NT2/D1 (cell line): ENCODE data around the gene FLNC.
A peak's percentile ranks its signal among the peaks of the same experiment; 100 is the strongest.

Source experiments
- DNase-seq: peaks from one replicate; pipeline ENCODE4 v3.0.0-alpha.2; 2011; ENCODE audit warnings: low read depth, low spot score
- H3K27me3 ChIP-seq: 2 replicates; pipeline ENCODE4 v1.6.0; 2011; ENCODE audit warnings: mild to moderate bottlenecking; ENCODE audit not compliant: insufficient read length, insufficient read depth
- H3K36me3 ChIP-seq: 2 replicates; pipeline ENCODE4 v1.6.1; 2011; ENCODE audit warnings: mild to moderate bottlenecking, low read length, mixed read lengths; ENCODE audit not compliant: insufficient read depth, insufficient read length
- H3K4me1 ChIP-seq: 2 replicates; pipeline ENCODE4 v1.5.1; 2011; ENCODE audit not compliant: insufficient read depth, insufficient read length
- H3K4me3 ChIP-seq: 2 replicates; pipeline ENCODE4 v1.5.1; 2011; ENCODE audit warnings: low read depth; ENCODE audit not compliant: insufficient read length
- H3K9ac ChIP-seq: 2 replicates; pipeline ENCODE4 v1.6.0; 2011; ENCODE audit warnings: low read depth; ENCODE audit not compliant: insufficient read length
- H3K9me3 ChIP-seq: 2 replicates; pipeline ENCODE4 v1.5.1; 2011; ENCODE audit warnings: mild to moderate bottlenecking, low read length; ENCODE audit not compliant: insufficient read depth
- SUZ12 ChIP-seq: IDR thresholded peaks from 2 replicates; pipeline ENCODE4 v1.6.1; 2011; ENCODE audit not compliant: insufficient read length, insufficient read depth; ENCODE audit errors: extremely low read depth
- YY1 ChIP-seq: IDR thresholded peaks from 2 replicates; pipeline ENCODE4 v1.6.1; 2011; ENCODE audit not compliant: insufficient read length, insufficient read depth
- ZNF274 ChIP-seq: IDR thresholded peaks from 2 replicates; pipeline ENCODE4 v1.6.1; 2011; ENCODE audit warnings: mild to moderate bottlenecking, low read depth, low read length

Gene FLNC

DNA sequence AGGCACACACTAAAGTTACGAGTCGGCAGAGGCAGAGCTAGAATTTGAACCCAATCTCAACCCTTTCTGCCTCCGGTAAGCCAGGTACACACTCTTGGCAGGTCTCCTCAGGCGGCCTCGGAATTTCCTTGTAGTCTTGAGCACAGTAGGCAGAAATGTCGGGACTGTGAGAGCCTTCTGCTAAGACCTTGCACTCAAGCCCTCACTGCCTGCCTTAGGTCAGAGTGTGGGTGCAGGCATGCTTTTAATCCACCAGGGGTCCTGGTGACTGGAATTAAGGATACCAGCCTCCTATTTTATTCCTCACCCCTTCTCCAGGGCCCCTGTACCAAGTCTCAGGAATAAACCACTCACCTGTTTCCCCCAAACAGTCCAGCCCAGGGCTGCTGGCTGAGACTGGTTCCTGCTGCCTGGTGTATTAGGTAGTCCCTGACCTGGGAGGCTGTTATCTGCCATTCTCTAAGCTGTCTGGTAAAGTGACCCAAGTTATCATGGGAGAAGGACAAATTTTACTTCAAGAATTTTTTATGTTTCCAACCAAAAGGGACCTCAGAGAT, 33.3 kb downstream of the FLNC start:
- Histone ChIP-seq H3K27me3 (peaks cover 8% of the 10 kb centered on the region), H3K36me3 (peaks cover 34% of the 10 kb centered on the region), H3K9me3 (no peaks in the 10 kb centered on the region), H3K9ac (peak overlapping the region; percentile 93), H3K4me1 (peaks cover 19% of the 10 kb centered on the region), H3K4me3 (peak overlapping the region; percentile 78)
- DNase-seq = peak; percentile 60
- TF ChIP-seq ZNF274 = no peak
- TF ChIP-seq SUZ12 = no peak
- no peak for TF ChIP-seq YY1

- TF ChIP-seq ZNF274 (no peak), SUZ12 (no peak), YY1 (no peak)
- Histone ChIP-seq H3K36me3 (peaks cover 21% of the 10 kb centered on the region), H3K4me3 (no peak overlapping the region), H3K9me3 (no peaks in the 10 kb centered on the region), H3K27me3 (peaks cover 19% of the 10 kb centered on the region), H3K4me1 (peaks cover 16% of the 10 kb centered on the region), H3K9ac (no peak overlapping the region)
- DNase-seq = no peak
Measured at GRCh38 chr7:128865303-128865702, 35.1 kb downstream of the FLNC start.

GRCh38 chr7:128865996-128866877, 36.0 kb downstream of the FLNC start:
- H3K27me3 ChIP-seq = peaks cover 28% of the 10 kb centered on the region
- no peak overlapping the region for H3K4me3 ChIP-seq
- no peak overlapping the region for H3K9ac ChIP-seq
- no peak for DNase-seq
- H3K36me3 ChIP-seq = peaks cover 17% of the 10 kb centered on the region
- H3K9me3 ChIP-seq = no peaks in the 10 kb centered on the region
- peaks cover 15% of the 10 kb centered on the region for H3K4me1 ChIP-seq
- TF ChIP-seq ZNF274 (no peak), SUZ12 (no peak), YY1 (no peak)

DNA sequence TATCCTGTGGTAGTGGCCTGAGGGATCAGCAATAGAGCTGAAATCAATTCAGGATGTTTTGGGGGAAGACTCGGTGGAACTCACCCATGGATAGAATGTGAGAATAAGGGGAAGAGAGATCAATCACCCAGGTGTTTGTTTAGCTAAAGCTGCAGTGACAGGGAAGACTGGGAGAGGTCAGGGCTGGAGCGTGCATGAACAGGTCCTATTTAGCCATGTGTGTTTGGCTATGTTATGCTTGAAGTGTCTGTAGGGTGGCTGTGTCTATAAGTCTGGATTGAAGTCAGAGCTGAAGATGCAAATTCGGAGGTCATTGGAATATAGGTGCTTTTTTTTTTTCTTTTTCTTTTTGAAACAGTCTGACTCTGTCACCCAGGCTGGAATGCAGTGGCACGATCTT, 37.0 kb downstream of the FLNC start:
- TF ChIP-seq YY1 (no peak), SUZ12 (no peak), ZNF274 (no peak)
- Histone ChIP-seq H3K36me3 (peaks cover 17% of the 10 kb centered on the region), H3K9me3 (no peaks in the 10 kb centered on the region), H3K4me3 (no peak overlapping the region), H3K27me3 (peaks cover 32% of the 10 kb centered on the region), H3K9ac (no peak overlapping the region), H3K4me1 (peaks cover 12% of the 10 kb centered on the region)
- DNase-seq = no peak

DNA sequence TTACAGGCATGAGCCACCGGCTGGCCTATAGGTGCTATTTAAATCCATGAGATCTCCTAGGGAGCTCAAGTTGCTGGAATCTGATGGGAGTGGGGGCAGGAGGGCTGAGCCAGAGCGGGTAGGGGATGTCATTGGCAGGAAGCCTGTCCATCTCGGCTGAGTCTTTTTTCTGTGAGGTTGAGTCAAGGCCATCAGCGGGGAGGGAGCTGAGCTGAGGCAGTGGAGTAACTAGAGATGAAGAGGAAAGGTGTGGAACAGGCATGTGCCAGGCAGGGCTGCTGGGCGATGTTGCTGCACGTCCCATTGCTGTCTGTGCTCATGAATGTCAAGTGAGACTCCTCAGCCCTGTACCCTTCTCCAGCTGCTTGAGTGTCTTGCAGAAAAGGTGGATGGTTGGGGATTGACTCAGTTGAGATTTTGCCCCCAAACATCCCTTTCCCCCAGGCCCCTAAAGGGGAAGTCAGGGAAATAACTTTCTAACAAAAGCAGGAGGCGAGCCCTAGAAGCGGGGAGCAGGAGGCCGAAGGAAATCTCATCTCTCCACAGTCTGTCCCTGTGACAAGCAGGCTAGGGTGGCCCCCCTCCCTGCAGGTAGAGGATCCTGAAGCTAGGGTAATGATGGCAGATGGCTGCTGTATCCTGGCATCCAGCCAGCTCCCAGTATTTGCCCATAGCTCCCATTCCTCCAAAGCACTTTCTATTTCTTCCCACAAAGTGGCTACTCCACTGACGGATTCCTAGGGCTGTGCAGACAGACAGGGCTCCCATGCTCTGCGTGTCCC, 37.8 kb downstream of the FLNC start:
- Histone ChIP-seq H3K9me3 (no peaks in the 10 kb centered on the region), H3K4me1 (peaks cover 13% of the 10 kb centered on the region), H3K27me3 (peaks cover 32% of the 10 kb centered on the region), H3K36me3 (peaks cover 17% of the 10 kb centered on the region), H3K9ac (peak overlapping the region; percentile 50), H3K4me3 (no peak overlapping the region)
- TF ChIP-seq SUZ12 (no peak), YY1 (no peak), ZNF274 (no peak)
- no peak for DNase-seq

- Histone ChIP-seq H3K9ac (peak overlapping the region; percentile 68), H3K9me3 (no peaks in the 10 kb centered on the region), H3K36me3 (peaks cover 17% of the 10 kb centered on the region), H3K27me3 (peaks cover 32% of the 10 kb centered on the region), H3K4me1 (peaks cover 17% of the 10 kb centered on the region), H3K4me3 (peak overlapping the region; percentile 45)
- no peak for DNase-seq
- TF ChIP-seq YY1 = no peak
- TF ChIP-seq ZNF274 = no peak
- TF ChIP-seq SUZ12 = no peak
Measured at GRCh38 chr7:128868624-128869137, 38.5 kb downstream of the FLNC start.
